WTC11 (cell line): ENCODE results near the gene OTUB2. TPM values are rescaled to one million over a fixed set of nuclear protein-coding genes. Genes with fewer than 3 reads are reported as not detected.

Source experiments
- ATAC-seq: fragments of 200-7000 bp; cut with Tn5 transposase; 2 replicates; pipeline ENCODE4 v1.10.0; 2021; ENCODE audit warnings: mild to moderate bottlenecking, moderate library complexity
- CTCF ChIA-PET: fragments of 300-600 bp; sonication (Branson Sonifier 250); formaldehyde crosslinking; loops from one replicate; lab custom pipeline; 2021; ENCODE audit warnings: antibody characterized with exemption; lab: Charles Lee
- POLR2A ChIA-PET: fragments of 350-600 bp; sonication (Branson Sonifier 250); formaldehyde crosslinking; loops from one replicate; lab custom pipeline; 2021; ENCODE audit warnings: antibody characterized with exemption; lab: Charles Lee
- DNase-seq: peaks from one replicate; pipeline ENCODE4 v3.0.0; 2021; ENCODE audit warnings: low spot score
- H3K27ac Mint-ChIP-seq: 2 replicates; pipeline ENCODE4 v1.8.0; 2021; ENCODE audit warnings: mixed read lengths
- H3K27me3 Mint-ChIP-seq: 2 replicates; pipeline ENCODE4 v1.8.0; 2021; ENCODE audit warnings: low read depth, mild to moderate bottlenecking, moderate library complexity, mixed read lengths
- H3K36me3 Mint-ChIP-seq: 2 replicates; pipeline ENCODE4 v1.8.0; 2021; ENCODE audit warnings: mixed read lengths
- H3K4me1 Mint-ChIP-seq: 2 replicates; pipeline ENCODE4 v1.8.0; 2022; ENCODE audit warnings: mixed read lengths
- H3K4me3 Mint-ChIP-seq: 2 replicates; pipeline ENCODE4 v1.8.0; 2021; ENCODE audit warnings: mild to moderate bottlenecking, moderate library complexity, mixed read lengths
- H3K9me3 Mint-ChIP-seq: 2 replicates; pipeline ENCODE4 v1.8.0; 2021; ENCODE audit warnings: mixed read lengths
- ATF1 ChIP-seq: sonication (generic); formaldehyde crosslinking; IDR thresholded peaks from 2 replicates; pipeline ENCODE4 v1.8.1; 2023; ENCODE audit warnings: mild to moderate bottlenecking, moderate library complexity, missing genetic modification reagents
- ATF6 ChIP-seq: sonication (generic); formaldehyde crosslinking; IDR thresholded peaks from 2 replicates; pipeline ENCODE4 v1.8.1; 2023; ENCODE audit warnings: mild to moderate bottlenecking, missing genetic modification reagents
- FOXK1 ChIP-seq: sonication (generic); formaldehyde crosslinking; IDR thresholded peaks from 2 replicates; pipeline ENCODE4 v1.8.0; 2022; ENCODE audit warnings: mild to moderate bottlenecking, moderate library complexity, missing genetic modification reagents
- FOXP1 ChIP-seq: sonication (generic); formaldehyde crosslinking; IDR thresholded peaks from 2 replicates; pipeline ENCODE4 v1.8.0; 2022; ENCODE audit warnings: missing genetic modification reagents, mild to moderate bottlenecking, moderate library complexity, borderline replicate concordance
- FOXP4 ChIP-seq: sonication (generic); formaldehyde crosslinking; IDR thresholded peaks from 2 replicates; pipeline ENCODE4 v1.8.0; 2022; ENCODE audit warnings: mild to moderate bottlenecking, missing genetic modification reagents
- MYBL2 ChIP-seq: sonication (generic); formaldehyde crosslinking; IDR thresholded peaks from 2 replicates; pipeline ENCODE4 v1.8.1; 2023; ENCODE audit warnings: mild to moderate bottlenecking, moderate library complexity, missing genetic modification reagents
- NR1H2 ChIP-seq: sonication (generic); formaldehyde crosslinking; IDR thresholded peaks from 2 replicates; pipeline ENCODE4 v1.9.0; 2021; ENCODE audit warnings: mild to moderate bottlenecking, moderate library complexity, missing genetic modification reagents
- SMAD4 ChIP-seq: sonication (generic); formaldehyde crosslinking; IDR thresholded peaks from 2 replicates; pipeline ENCODE4 v1.8.0; 2022; ENCODE audit warnings: mild to moderate bottlenecking, missing genetic modification reagents
- SP1 ChIP-seq: sonication (generic); formaldehyde crosslinking; conservative IDR thresholded peaks from 2 replicates; pipeline ENCODE4 v1.8.1; 2022; ENCODE audit warnings: missing genetic modification reagents
- ZBTB43 ChIP-seq: sonication (generic); formaldehyde crosslinking; IDR thresholded peaks from 2 replicates; pipeline ENCODE4 v1.8.1; 2023; ENCODE audit warnings: mild to moderate bottlenecking, missing genetic modification reagents
- ZNF138 ChIP-seq: sonication (generic); formaldehyde crosslinking; conservative IDR thresholded peaks from 2 replicates; pipeline ENCODE4 v1.8.1; 2022; ENCODE audit warnings: mild to moderate bottlenecking, moderate library complexity, missing genetic modification reagents
- ZNF232 ChIP-seq: sonication (generic); formaldehyde crosslinking; IDR thresholded peaks from 2 replicates; pipeline ENCODE4 v1.8.0; 2022; ENCODE audit warnings: mild to moderate bottlenecking, missing genetic modification reagents
- ZNF416 ChIP-seq: fragments of 250-450 bp; sonication (Bioruptor Pico); IDR thresholded peaks from 2 replicates; pipeline ENCODE4 v1.9.0; 2021; ENCODE audit warnings: mild to moderate bottlenecking, inconsistent platforms
- ZNF512 ChIP-seq: sonication (generic); formaldehyde crosslinking; IDR thresholded peaks from 2 replicates; pipeline ENCODE4 v1.8.1; 2022; ENCODE audit warnings: missing genetic modification reagents, borderline replicate concordance
- total RNA-seq: library from RNA; stranded (reverse); gene quantifications from 3 replicates; pipeline ENCODE4 v1.2.3, GENCODE V29; 2021
- TF ChIP-seq, protein P1 (sequence below): sonication (generic); formaldehyde crosslinking; IDR thresholded peaks from 2 replicates; pipeline ENCODE4 v1.8.1; 2023; ENCODE audit warnings: mild to moderate bottlenecking, missing genetic modification reagents, borderline replicate concordance

OTUB2 gene
- total RNA-seq, 1 experiment from 2014 or later = 3.5 TPM

DNA sequence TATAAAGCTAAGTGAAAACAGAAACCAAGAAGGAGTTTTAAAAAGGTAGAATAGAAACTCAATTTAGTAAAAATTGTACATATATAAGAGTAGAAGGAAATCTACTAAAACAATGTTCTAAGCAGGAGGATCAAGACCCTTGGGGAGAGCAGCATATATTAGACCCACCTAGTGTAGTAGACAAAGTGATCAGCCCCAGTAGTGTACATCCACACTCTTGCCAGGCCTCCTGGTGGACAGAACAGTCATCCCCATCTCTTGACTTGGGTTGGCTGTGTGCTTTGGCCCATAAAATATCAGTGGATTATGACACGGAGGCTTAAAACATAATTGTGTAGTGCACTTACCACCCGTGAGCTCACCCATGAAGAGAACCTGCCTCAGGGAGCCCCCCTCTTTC is 10.9 kb upstream of the OTUB2 start:
- Mint-ChIP-seq H3K9me3 (no peaks in the 10 kb centered on the region), H3K27me3 (no peaks in the 10 kb centered on the region), H3K27ac (no peak overlapping the region), H3K4me3 (no peak overlapping the region), H3K36me3 (no peaks in the 10 kb centered on the region), H3K4me1 (peaks cover 9% of the 10 kb centered on the region)
- ATAC-seq = no peak
- ChIA-PET CTCF (interaction anchor here (1.7 to 5.0 kb wide), 2 partner anchors 21 to 75 kb away, joined by 8 to 34 read pairs; no protein-coding TSS in a partner anchor), POLR2A (no interaction called here)
- TF ChIP-seq ZBTB43 (no peak), FOXK1 (CRISPR knock-in tag) (no peak), ZNF232 (CRISPR knock-in tag) (no peak), SMAD4 (no peak), ZNF512 (CRISPR knock-in tag) (no peak), ZNF416 (CRISPR knock-in tag) (no peak), MYBL2 (CRISPR knock-in tag) (no peak), FOXP4 (CRISPR knock-in tag) (no peak), ATF1 (CRISPR knock-in tag) (no peak)
- TF ChIP-seq, all 79 proteins: peak for 0
- no peak for DNase-seq

GRCh38 chr14:94016446-94016976 is 9.6 kb upstream of the OTUB2 start:
- POLR2A ChIA-PET = no interaction called here
- CTCF ChIA-PET = interaction anchor here (1.7 to 5.0 kb wide), 3 partner anchors 20 to 76 kb away, joined by 8 to 34 read pairs (median 10); no protein-coding TSS in a partner anchor
- TF ChIP-seq NR1H2 (CRISPR knock-in tag) = no peak

DNA sequence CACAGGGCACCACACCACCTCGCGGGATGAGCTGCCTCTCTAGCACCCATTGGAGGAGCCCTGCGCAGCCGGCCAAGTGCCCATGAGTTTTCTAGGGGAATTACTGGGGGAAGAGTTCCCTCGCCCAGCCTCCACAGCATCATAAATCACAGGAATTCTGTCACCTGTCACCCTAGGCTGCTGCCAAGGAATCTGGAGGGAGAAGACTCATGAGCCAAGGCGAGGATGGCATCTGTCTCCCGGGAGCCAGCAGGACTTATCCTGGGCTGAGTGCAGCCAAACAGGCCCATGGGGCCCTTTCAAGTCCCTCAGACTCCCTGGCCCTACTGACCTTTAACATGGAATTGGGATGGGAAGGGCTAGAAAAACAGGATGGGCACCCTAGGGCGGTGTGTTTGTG is 7.8 kb upstream of the OTUB2 start:
- ATAC-seq = no peak
- no peaks in the 10 kb centered on the region for H3K9me3 Mint-ChIP-seq

More at GRCh38 chr14:94016446-94016976, 9.6 kb upstream of the OTUB2 start:
- H3K27me3 Mint-ChIP-seq = no peaks in the 10 kb centered on the region
- no peaks in the 10 kb centered on the region for H3K9me3 Mint-ChIP-seq
- DNase-seq (no peak), ATAC-seq (no peak)
- peaks cover 15% of the 10 kb centered on the region for H3K4me1 Mint-ChIP-seq
- no peak overlapping the region for H3K27ac Mint-ChIP-seq
- H3K4me3 Mint-ChIP-seq = no peak overlapping the region
- H3K36me3 Mint-ChIP-seq = no peaks in the 10 kb centered on the region

More for the DNA sequence above, 7.8 kb upstream of the OTUB2 start:
- POLR2A ChIA-PET = interaction anchor here (1.6 kb wide), 1 partner anchor 77 kb away, joined by 3 read pairs; no protein-coding TSS in a partner anchor
- no peak overlapping the region for H3K4me3 Mint-ChIP-seq
- TF ChIP-seq FOXP1 (CRISPR knock-in tag) (no peak), ZNF138 (CRISPR knock-in tag) (no peak), ATF6 (CRISPR knock-in tag) (no peak), SP1 (CRISPR knock-in tag) (no peak)
- TF ChIP-seq, protein P1, sequence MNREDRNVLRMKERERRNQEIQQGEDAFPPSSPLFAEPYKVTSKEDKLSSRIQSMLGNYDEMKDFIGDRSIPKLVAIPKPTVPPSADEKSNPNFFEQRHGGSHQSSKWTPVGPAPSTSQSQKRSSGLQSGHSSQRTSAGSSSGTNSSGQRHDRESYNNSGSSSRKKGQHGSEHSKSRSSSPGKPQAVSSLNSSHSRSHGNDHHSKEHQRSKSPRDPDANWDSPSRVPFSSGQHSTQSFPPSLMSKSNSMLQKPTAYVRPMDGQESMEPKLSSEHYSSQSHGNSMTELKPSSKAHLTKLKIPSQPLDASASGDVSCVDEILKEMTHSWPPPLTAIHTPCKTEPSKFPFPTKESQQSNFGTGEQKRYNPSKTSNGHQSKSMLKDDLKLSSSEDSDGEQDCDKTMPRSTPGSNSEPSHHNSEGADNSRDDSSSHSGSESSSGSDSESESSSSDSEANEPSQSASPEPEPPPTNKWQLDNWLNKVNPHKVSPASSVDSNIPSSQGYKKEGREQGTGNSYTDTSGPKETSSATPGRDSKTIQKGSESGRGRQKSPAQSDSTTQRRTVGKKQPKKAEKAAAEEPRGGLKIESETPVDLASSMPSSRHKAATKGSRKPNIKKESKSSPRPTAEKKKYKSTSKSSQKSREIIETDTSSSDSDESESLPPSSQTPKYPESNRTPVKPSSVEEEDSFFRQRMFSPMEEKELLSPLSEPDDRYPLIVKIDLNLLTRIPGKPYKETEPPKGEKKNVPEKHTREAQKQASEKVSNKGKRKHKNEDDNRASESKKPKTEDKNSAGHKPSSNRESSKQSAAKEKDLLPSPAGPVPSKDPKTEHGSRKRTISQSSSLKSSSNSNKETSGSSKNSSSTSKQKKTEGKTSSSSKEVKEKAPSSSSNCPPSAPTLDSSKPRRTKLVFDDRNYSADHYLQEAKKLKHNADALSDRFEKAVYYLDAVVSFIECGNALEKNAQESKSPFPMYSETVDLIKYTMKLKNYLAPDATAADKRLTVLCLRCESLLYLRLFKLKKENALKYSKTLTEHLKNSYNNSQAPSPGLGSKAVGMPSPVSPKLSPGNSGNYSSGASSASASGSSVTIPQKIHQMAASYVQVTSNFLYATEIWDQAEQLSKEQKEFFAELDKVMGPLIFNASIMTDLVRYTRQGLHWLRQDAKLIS (CRISPR knock-in tag) = no peak
- no peak overlapping the region for H3K27ac Mint-ChIP-seq
- H3K27me3 Mint-ChIP-seq = no peaks in the 10 kb centered on the region
- H3K4me1 Mint-ChIP-seq = peaks cover 31% of the 10 kb centered on the region
- no peaks in the 10 kb centered on the region for H3K36me3 Mint-ChIP-seq
- CTCF ChIA-PET = interaction anchor here (1.0 to 5.0 kb wide), 3 partner anchors 13 to 78 kb away, joined by 3 to 34 read pairs (median 10); no protein-coding TSS in a partner anchor
- DNase-seq = no peak
